Lower leg skin (tissue), 4 donors: Measurements from ENCODE around the gene FKBP11. TPM values are rescaled to one million over a fixed set of nuclear protein-coding genes. Genes with fewer than 3 reads are reported as not detected.

Source experiments
- DNase-seq, 2 donors: peaks; one replicate each; pipeline ENCODE4 v3.0.0-alpha.2; 2019; ENCODE audit warnings: low spot score in 2 of 2
- H3K4me3 ChIP-seq: fragments of 200-600 bp; sonication (generic); 2 replicates; pipeline ENCODE4 v1.5.1; 2017; ENCODE audit warnings: mild to moderate bottlenecking, low read depth; ENCODE audit not compliant: poor library complexity, severe bottlenecking
- CTCF ChIP-seq, 3 donors: fragments of 450-650 bp; IDR thresholded peaks; one replicate each; pipeline ENCODE4 v1.5.1; 2016; ENCODE audit warnings: antibody characterized with exemption in 3 of 3, mild to moderate bottlenecking in 3 of 3, moderate library complexity in 2 of 3
- POLR2A ChIP-seq, 2 donors: fragments of 450-650 bp; IDR thresholded peaks; one replicate each; pipeline ENCODE4 v1.6.1; 2016 to 2017; ENCODE audit warnings: antibody characterized with exemption in 2 of 2, mild to moderate bottlenecking in 1 of 2, moderate library complexity in 1 of 2
- WGBS, 2 donors: methylation state at CpG; one replicate each; pipeline ENCODE4 v1.1.5; 2018; 5-methylcytosine and 5-hydroxymethylcytosine counted together
- intact Hi-C: fragments of 100-400 bp; cut with DNase I; formaldehyde crosslinking; loops from one replicate; pipeline ENCODE4 v1.15.0; 2023; ENCODE audit warnings: low total_unique reads
- total RNA-seq, 4 donors: library from RNA; depleted of rRNA; stranded (reverse); fragments of >200 nt; gene quantifications; one replicate each; pipeline ENCODE4 v1.1.0, GENCODE V29; 2016

Gene FKBP11
- total RNA-seq, 4 donors from 2014 or later: 4.3 to 8.7 (median 7.9) TPM

DNA sequence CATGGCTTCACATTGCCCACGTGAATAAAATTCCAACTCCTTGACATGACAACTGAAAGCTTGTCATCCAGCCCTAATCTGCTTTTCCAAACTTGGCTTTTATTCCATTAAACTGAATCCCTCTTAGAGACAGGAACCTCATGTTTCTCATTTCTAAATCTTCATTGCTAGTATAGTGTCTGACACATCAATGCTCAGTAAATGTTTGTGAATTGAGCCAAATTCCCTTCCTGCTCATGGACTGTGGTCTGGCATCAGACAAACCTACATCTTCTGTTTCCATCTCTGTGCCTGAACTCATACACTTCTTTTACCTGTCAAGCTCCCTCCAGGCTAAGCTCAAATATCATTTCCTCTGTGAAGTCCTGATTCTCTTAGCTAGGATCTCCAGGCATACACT is 4.3 kb upstream of the FKBP11 start:
- no peak overlapping the region for H3K4me3 ChIP-seq
- intact Hi-C loops: no loop called here
- TF ChIP-seq POLR2A (IDR thresholded peaks at IDR 0.05) (no peak), CTCF (IDR thresholded peaks at IDR 0.05) (no peak)
- DNase-seq: no peak
- 85 to 90% methylated on average over 1 of the region's 1 CpG for WGBS, 2 donors

GRCh38 chr12:48927261-48927660 is 2.0 kb upstream of the FKBP11 start:
- 96 to 100% methylated on average over 2 of the region's 2 CpGs for WGBS, 2 donors
- intact Hi-C loops: no loop called here
- no peak overlapping the region for H3K4me3 ChIP-seq

DNA sequence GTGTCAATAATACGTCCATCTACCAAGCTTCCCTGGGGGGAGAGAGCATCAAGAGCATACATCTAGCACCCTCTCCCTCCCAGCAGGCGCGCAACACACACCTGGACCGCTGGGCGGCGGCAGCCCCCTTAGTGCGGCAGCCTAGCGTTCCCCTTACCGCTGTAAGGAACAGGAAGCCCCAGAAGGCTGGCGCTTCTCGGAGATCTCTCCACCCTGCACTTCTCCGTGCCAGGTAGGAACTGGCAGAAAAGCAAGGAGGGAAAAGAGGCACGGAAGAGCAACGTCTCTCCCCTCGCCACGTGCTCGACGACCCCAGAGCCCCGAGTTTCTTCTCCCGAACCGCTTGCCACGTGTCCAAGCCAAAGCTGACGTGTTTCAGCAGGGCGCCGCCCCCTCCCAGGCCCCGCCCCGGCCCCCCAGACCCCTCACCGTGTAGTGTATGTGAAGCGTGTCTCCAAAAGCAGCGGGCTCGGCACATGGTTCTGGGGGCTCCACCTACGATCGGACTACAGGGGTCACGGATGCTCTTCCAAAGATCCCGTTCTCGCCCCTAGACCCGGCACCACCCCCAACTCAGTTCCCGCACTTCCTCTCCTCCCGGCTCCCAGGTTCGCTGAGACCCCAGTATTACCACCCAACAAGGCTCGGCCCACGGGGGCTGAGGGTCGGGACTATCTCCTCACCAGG is 532 bp downstream of the FKBP11 start:
- 1% methylated on average over 38 to 43 of the region's 43 CpGs for WGBS, 2 donors
- intact Hi-C loops: no loop called here
- no peak for TF ChIP-seq CTCF (IDR thresholded peaks at IDR 0.05)
- no peak for TF ChIP-seq POLR2A (IDR thresholded peaks at IDR 0.05)
- H3K4me3 ChIP-seq: peak overlapping the region; percentile 90
- DNase-seq: no peak

More at GRCh38 chr12:48927261-48927660, 2.0 kb upstream of the FKBP11 start:
- DNase-seq: no peak
- TF ChIP-seq POLR2A (IDR thresholded peaks at IDR 0.05) (no peak), CTCF (IDR thresholded peaks at IDR 0.05) (no peak)

GRCh38 chr12:48923117-48923516 is 2.2 kb downstream of the FKBP11 start:
- intact Hi-C loops: no loop called here

DNA sequence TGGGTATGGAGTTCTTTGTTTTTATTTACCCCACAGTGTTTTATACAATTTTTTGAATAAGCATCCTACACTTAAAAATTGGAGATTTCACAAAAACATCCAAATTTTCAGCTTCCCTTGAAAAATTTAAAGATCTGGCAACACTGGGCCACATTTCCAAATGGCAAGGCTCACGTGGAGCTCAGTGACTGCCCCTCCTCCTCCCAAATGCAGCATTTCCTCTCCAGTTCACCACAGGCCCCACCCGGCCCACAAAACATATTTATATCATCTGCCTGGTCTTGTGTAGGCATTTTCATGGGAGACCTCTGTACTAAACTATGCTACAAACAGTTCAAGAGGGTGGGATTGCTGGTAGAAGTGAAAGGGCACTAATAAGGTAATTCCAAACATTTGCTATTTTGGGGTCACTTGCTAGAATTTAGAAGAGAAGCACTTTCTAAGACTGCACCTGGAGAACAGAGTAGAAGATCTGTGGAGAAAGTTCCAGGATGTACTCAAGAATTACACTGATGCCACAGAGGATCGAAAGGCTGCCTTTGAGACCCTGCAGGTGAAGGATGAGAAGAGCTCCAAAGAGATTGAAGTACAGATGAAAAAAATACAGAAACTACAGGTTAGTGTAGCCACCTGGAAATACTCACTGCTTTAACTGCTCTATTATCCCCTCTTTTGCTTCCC is 7.3 kb downstream of the FKBP11 start:
- 40 to 59% methylated on average over 3 of the region's 3 CpGs for WGBS, 2 donors
- no peak for DNase-seq
- intact Hi-C loops: no loop called here
- no peak for TF ChIP-seq POLR2A (IDR thresholded peaks at IDR 0.05)
- no peak for TF ChIP-seq CTCF (IDR thresholded peaks at IDR 0.05)
- no peak overlapping the region for H3K4me3 ChIP-seq

More at GRCh38 chr12:48923117-48923516, 2.2 kb downstream of the FKBP11 start:
- 86 to 93% methylated on average over 3 of the region's 3 CpGs for WGBS, 2 donors
- TF ChIP-seq POLR2A (IDR thresholded peaks at IDR 0.05): no peak
- TF ChIP-seq CTCF (IDR thresholded peaks at IDR 0.05): no peak
- DNase-seq: no peak
- H3K4me3 ChIP-seq: no peak overlapping the region
